ENCODE data around the gene SSR4.

DNA sequence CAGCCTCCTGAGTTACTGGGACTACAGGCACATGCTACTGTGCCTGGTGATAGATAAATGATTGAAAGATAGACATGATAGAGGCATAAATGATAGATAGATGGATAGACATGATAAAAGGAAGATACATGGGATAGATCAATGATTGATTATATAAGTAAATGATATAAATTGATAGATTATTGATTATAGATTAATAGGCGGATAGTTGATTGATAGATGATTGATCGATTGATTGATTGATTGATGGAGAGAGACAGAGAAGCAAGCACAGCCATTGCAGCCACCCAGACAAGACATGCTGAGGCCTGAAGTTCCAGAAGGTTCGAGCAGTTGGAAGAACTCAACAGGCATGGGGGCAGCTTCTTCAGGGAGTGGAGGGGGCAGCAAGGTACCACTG lies 48.1 kb upstream of the SSR4 start:
- TF ChIP-seq, protein P1, sequence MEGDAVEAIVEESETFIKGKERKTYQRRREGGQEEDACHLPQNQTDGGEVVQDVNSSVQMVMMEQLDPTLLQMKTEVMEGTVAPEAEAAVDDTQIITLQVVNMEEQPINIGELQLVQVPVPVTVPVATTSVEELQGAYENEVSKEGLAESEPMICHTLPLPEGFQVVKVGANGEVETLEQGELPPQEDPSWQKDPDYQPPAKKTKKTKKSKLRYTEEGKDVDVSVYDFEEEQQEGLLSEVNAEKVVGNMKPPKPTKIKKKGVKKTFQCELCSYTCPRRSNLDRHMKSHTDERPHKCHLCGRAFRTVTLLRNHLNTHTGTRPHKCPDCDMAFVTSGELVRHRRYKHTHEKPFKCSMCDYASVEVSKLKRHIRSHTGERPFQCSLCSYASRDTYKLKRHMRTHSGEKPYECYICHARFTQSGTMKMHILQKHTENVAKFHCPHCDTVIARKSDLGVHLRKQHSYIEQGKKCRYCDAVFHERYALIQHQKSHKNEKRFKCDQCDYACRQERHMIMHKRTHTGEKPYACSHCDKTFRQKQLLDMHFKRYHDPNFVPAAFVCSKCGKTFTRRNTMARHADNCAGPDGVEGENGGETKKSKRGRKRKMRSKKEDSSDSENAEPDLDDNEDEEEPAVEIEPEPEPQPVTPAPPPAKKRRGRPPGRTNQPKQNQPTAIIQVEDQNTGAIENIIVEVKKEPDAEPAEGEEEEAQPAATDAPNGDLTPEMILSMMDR (IDR thresholded peaks at IDR 0.05; ENCODE audit: low read length) = no peak
- no peak for TF ChIP-seq EZH2 (IDR thresholded peaks at IDR 0.05; ENCODE audit: borderline replicate concordance, low read length)
